Neuronal stem cell (in vitro differentiated cells): ENCODE data around the gene LIMK2.

Source experiments
- DNase-seq: peaks from one replicate; pipeline ENCODE4 v3.0.0-alpha.2; 2013; ENCODE audit warnings: low spot score
- H2AFZ ChIP-seq: one replicate; pipeline ENCODE4 v1.6.1; 2013; ENCODE audit warnings: mild to moderate bottlenecking, low read length, inconsistent platforms
- H2AK5ac ChIP-seq: 2 replicates; pipeline ENCODE4 v1.6.1; 2013; ENCODE audit warnings: low read depth, mild to moderate bottlenecking, inconsistent platforms, low read length, moderate library complexity, mixed read lengths
- H2BK120ac ChIP-seq: 2 replicates; pipeline ENCODE4 v1.6.1; 2013; ENCODE audit warnings: low read depth, mild to moderate bottlenecking, inconsistent platforms, low read length, moderate library complexity, mixed read lengths
- H2BK12ac ChIP-seq: one replicate; pipeline ENCODE4 v1.6.1; 2013; ENCODE audit warnings: low read length, inconsistent platforms
- H2BK15ac ChIP-seq: 2 replicates; pipeline ENCODE4 v1.6.1; 2013; ENCODE audit warnings: mild to moderate bottlenecking, low read length, inconsistent platforms, mixed read lengths
- H2BK5ac ChIP-seq: one replicate; pipeline ENCODE4 v1.6.1; 2013; ENCODE audit warnings: inconsistent platforms, mild to moderate bottlenecking, low read length, moderate library complexity
- H3K14ac ChIP-seq: one replicate; pipeline ENCODE4 v1.6.1; 2013; ENCODE audit warnings: low read length, inconsistent platforms
- H3K18ac ChIP-seq: 2 replicates; pipeline ENCODE4 v1.6.1; 2013; ENCODE audit warnings: low read length, inconsistent platforms
- H3K23ac ChIP-seq: 2 replicates; pipeline ENCODE4 v1.6.1; 2013; ENCODE audit warnings: low read depth, mild to moderate bottlenecking, mixed read lengths, low read length, inconsistent platforms; ENCODE audit not compliant: poor library complexity
- H3K27ac ChIP-seq: replicated peaks from 3 replicates; pipeline ENCODE4 v1.5.1; 2013; ENCODE audit warnings: low read length, inconsistent platforms
- H3K27me3 ChIP-seq, 3 experiments: 2 replicates each; pipeline ENCODE4 v1.6.1; 2013; ENCODE audit warnings: low read length in 3 of 3, mild to moderate bottlenecking in 2 of 3, inconsistent platforms in 1 of 3, low read depth in 1 of 3, mixed read lengths in 1 of 3, moderate library complexity in 1 of 3; ENCODE audit not compliant: control insufficient read depth in 3 of 3, insufficient read depth in 3 of 3
- H3K36me3 ChIP-seq, 2 donors: replicated peaks in 1 of 2; 2 replicates each; pipeline ENCODE4 v1.6.1; 2013; ENCODE audit warnings: low read length in 2 of 2; ENCODE audit not compliant: control insufficient read depth in 2 of 2, insufficient read depth in 2 of 2
- H3K4ac ChIP-seq: 2 replicates; pipeline ENCODE4 v1.6.1; 2013; ENCODE audit warnings: inconsistent platforms, mild to moderate bottlenecking, low read length, moderate library complexity
- H3K4me1 ChIP-seq, 2 donors: 1 replicate in 1 of 2; 2 replicates in 1 of 2; pipeline ENCODE4 v1.6.1; 2013; ENCODE audit warnings: low read length in 2 of 2, low read depth in 1 of 2; ENCODE audit not compliant: control insufficient read depth in 2 of 2, insufficient read depth in 1 of 2
- H3K4me2 ChIP-seq: one replicate; pipeline ENCODE4 v1.6.1; 2013; ENCODE audit warnings: mild to moderate bottlenecking, low read length, inconsistent platforms; ENCODE audit not compliant: insufficient read depth, poor library complexity, severe bottlenecking
- H3K4me3 ChIP-seq, 2 donors: 2 replicates each; pipeline ENCODE4 v1.5.1; 2013; ENCODE audit warnings: low read length in 2 of 2, mild to moderate bottlenecking in 2 of 2, inconsistent platforms in 1 of 2, moderate library complexity in 1 of 2
- H3K79me1 ChIP-seq: one replicate; pipeline ENCODE4 v1.6.1; 2013; ENCODE audit warnings: low read depth, mild to moderate bottlenecking, inconsistent platforms, low read length, moderate library complexity
- H3K9ac ChIP-seq: one replicate; pipeline ENCODE4 v1.6.1; 2013; ENCODE audit warnings: mild to moderate bottlenecking, low read depth, low read length, inconsistent platforms; ENCODE audit not compliant: poor library complexity
- H3K9me3 ChIP-seq, 2 donors: replicated peaks in 1 of 2; 2 replicates each; pipeline versions ENCODE3 to v1.6.1; 2013; ENCODE audit warnings: low read length in 2 of 2, mild to moderate bottlenecking in 2 of 2, inconsistent platforms in 1 of 2, low read depth in 1 of 2, mixed read lengths in 1 of 2, moderate library complexity in 1 of 2; ENCODE audit not compliant: control insufficient read depth in 2 of 2, insufficient read depth in 1 of 2
- H4K8ac ChIP-seq: one replicate; pipeline ENCODE4 v1.6.1; 2013; ENCODE audit warnings: low read depth, mild to moderate bottlenecking, inconsistent platforms, low read length, moderate library complexity
- H4K91ac ChIP-seq: one replicate; pipeline ENCODE4 v1.6.1; 2013; ENCODE audit warnings: low read length, low read depth, mild to moderate bottlenecking, inconsistent platforms; ENCODE audit not compliant: poor library complexity
- WGBS, 2 donors: extraction: QIAGEN DNeasy Blood & Tissue Kit; methylation state at CpG; one replicate each; pipeline ENCODE4 v1.1.7; 2013; ENCODE audit warnings: missing lambda C conversion rate in 2 of 2, mixed read lengths in 1 of 2; ENCODE audit not compliant: insufficient read length in 2 of 2, insufficient replicate concordance in 1 of 2; ENCODE audit errors: extremely low coverage in 2 of 2; 5-methylcytosine and 5-hydroxymethylcytosine counted together

The LIMK2 gene

DNA sequence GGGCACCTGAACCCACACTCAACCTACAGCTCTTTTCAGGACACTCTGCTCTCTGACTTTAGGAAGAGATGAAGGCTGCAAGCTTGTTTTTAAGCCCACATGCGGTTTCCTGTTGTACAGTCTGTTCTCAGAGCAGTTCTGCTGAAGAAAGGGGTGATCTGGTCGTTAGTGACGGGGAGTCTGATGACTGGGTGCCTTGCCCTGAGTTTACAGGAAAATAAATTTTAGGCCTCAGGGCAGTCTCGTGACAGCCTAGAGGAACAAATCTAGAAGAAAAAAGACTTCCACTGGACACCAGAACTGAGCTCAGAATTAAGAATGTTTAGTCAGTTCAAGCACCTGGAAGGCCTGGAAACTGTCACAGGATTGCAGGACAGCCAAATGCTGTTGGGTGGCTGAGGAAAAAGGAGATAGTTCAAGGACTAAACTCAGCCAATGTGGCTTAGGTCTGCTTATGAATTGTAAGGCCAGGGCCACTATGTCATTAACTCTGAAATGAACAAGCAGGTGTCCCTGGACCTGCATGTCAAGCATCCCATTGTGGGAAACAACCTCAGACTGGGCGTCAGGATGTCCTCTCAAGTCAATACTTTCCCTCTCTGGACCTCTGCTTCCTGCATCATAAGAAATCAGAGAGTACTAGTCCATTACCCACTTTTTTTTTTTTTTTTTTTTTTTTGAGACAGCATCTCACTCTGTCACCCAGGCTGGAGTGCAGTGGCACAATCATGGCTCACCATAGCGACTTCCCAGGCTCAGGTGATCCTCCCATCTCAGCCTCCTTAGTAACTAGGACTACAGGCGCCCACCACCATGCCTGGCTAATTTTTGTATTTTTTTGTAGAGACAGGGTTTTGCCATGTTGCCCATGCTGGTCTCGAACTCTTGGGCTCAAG lies 74.5 kb downstream of the LIMK2 start:
- peaks cover 0 to 17% (median 0%) of the 10 kb centered on the region in 3 experiments for H3K27me3 ChIP-seq
- H3K4me1 ChIP-seq, result peaks cover 7 to 11% of the 10 kb centered on the region in 2 donors
- no peak overlapping the region for H2BK15ac ChIP-seq
- H3K4me3 ChIP-seq, result no peak overlapping the region
- WGBS, 2 donors, result no CpG with 5 or more reads among the region's 8 CpGs
- H2AK5ac ChIP-seq, result no peak overlapping the region
- H4K8ac ChIP-seq, result no peak overlapping the region
- H3K27ac ChIP-seq, result no peak overlapping the region
- H2BK120ac ChIP-seq, result no peak overlapping the region
- no peaks in the 10 kb centered on the region for H3K9me3 ChIP-seq
- H3K18ac ChIP-seq, result no peak overlapping the region
- H3K79me1 ChIP-seq, result no peaks in the 10 kb centered on the region
- H3K9ac ChIP-seq, result no peak overlapping the region
- H3K23ac ChIP-seq, result no peak overlapping the region
- H3K36me3 ChIP-seq, result peaks cover 1 to 15% of the 10 kb centered on the region in 2 donors
- no peak overlapping the region for H3K4ac ChIP-seq
- H4K91ac ChIP-seq, result no peak overlapping the region
- H2BK12ac ChIP-seq, result no peak overlapping the region
- H3K4me2 ChIP-seq, result no peak overlapping the region
- H2AFZ ChIP-seq, result no peak overlapping the region
- no peak overlapping the region for H2BK5ac ChIP-seq
- no peak overlapping the region for H3K14ac ChIP-seq
- no peak for DNase-seq

DNA sequence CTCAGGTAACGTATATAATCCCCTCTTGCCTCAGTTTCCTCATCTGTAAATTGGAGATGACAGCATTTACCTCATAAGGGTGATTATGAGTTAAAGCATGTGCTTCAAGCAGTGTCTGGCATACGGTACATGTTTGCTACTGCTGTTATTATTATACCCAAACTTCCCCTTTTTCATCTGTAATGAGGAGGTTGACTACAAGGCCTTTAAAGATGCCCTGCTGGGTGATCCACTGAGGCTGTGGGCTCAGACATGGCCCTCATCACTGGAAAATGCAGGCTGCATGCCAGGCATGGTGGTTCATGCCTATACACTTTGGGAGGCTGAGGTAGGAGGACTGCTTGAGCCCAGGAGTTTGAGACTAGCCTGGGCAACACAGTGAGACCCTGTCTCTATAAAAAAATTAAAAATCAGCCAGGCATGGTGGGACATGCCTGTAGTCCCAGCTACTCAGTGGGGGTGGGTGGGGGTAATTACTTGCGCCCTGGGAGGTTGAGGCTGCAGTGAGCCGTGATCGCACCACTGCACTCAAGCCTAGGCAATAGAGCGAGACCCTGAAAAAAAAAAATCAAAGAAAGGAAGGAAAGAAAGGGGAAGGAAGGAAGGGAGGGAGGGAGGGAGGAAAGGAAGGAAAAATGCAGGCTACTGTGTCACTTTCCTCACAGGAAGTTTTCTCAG lies 75.9 kb downstream of the LIMK2 start:
- Histone ChIP-seq H2BK12ac (no peak overlapping the region), H3K14ac (no peak overlapping the region), H3K23ac (no peak overlapping the region), H3K4me3 (no peak overlapping the region), H2BK15ac (no peak overlapping the region), H3K36me3 (peaks cover 0 to 3% of the 10 kb centered on the region in 2 donors), H3K4me1 (peaks cover 7 to 14% of the 10 kb centered on the region in 2 donors), H2AFZ (no peak overlapping the region), H3K9ac (no peak overlapping the region), H2BK5ac (no peak overlapping the region), H4K91ac (no peak overlapping the region), H3K4me2 (no peak overlapping the region), H3K9me3 (no peaks in the 10 kb centered on the region), H2BK120ac (no peak overlapping the region), H2AK5ac (no peak overlapping the region), H3K27me3 (peaks cover 0 to 21% (median 0%) of the 10 kb centered on the region in 3 experiments), H4K8ac (no peak overlapping the region), H3K18ac (no peak overlapping the region), H3K79me1 (no peaks in the 10 kb centered on the region), H3K4ac (no peak overlapping the region), H3K27ac (no peak overlapping the region)
- DNase-seq, result no peak
- WGBS, 2 donors, result no CpG with 5 or more reads among the region's 6 CpGs

DNA sequence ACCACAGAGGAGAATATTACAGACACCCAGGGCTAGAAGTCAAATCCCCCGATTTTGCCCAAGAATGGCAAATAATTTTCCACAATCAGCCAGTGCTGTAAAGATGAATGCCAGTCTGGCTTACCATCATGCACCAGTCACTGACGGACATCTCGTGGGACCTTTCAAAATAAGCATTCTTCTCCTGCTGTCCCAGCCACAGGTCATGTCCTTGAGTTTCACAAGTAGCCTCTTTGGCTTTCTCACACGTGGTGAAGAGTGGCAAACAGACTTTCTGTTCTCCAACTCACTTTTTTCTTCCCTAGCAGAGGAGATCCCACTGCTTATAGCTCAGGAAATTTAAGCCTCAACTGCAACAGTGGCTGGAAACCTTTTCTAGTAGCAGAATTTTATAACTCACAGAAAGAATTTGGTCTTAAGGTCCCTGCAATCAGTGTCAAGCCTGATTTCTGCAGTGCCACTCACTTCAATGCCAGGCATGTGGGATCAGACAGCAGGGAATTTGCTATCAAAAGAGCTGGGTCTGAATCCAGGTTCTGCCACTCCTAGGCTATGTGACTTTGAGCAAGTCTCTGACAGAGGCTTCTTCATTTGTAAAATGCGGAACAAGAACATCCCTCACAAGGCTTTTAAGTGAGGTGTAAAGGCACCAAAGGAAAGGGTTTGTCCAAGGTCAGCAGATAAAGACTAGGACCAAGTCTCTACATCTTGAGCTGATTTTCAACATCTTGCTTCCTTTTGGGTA lies 76.6 kb downstream of the LIMK2 start:
- Histone ChIP-seq H3K9me3 (no peaks in the 10 kb centered on the region), H3K18ac (no peak overlapping the region), H3K4me3 (no peak overlapping the region), H2BK15ac (no peak overlapping the region), H3K79me1 (no peaks in the 10 kb centered on the region), H3K4me2 (no peak overlapping the region), H3K14ac (no peak overlapping the region), H4K8ac (no peak overlapping the region), H4K91ac (no peak overlapping the region), H2AK5ac (no peak overlapping the region), H3K27ac (no peak overlapping the region), H3K23ac (no peak overlapping the region), H2AFZ (no peak overlapping the region), H3K9ac (no peak overlapping the region), H3K4ac (no peak overlapping the region), H2BK120ac (no peak overlapping the region), H3K36me3 (peaks cover 0 to 3% of the 10 kb centered on the region in 2 donors), H3K27me3 (peaks cover 0 to 21% (median 0%) of the 10 kb centered on the region in 3 experiments), H3K4me1 (peaks cover 7 to 14% of the 10 kb centered on the region in 2 donors), H2BK12ac (no peak overlapping the region), H2BK5ac (no peak overlapping the region)
- no peak for DNase-seq
- no CpG with 5 or more reads among the region's 5 CpGs for WGBS, 2 donors
